BE2C (cell line): ENCODE measurements around the gene SHF.

Source experiments
- DNase-seq: peaks from one replicate; pipeline ENCODE4 v3.0.0-alpha.2; 2020
- H3K27me3 ChIP-seq: fragments of 250-450 bp; sonication (Bioruptor Pico); 2 replicates; pipeline ENCODE4 v1.5.1; 2020; ENCODE audit warnings: mild to moderate bottlenecking
- H3K36me3 ChIP-seq: fragments of 250-450 bp; sonication (Bioruptor Pico); 2 replicates; pipeline ENCODE4 v1.5.1; 2020; ENCODE audit warnings: mild to moderate bottlenecking
- H3K4me1 ChIP-seq: fragments of 250-450 bp; sonication (Bioruptor Pico); 2 replicates; pipeline ENCODE4 v1.5.1; 2020
- H3K4me3 ChIP-seq: 2 replicates; pipeline ENCODE4 v1.5.1; 2011; ENCODE audit warnings: low read depth, low read length
- H3K9me3 ChIP-seq: fragments of 250-450 bp; sonication (Bioruptor Pico); 2 replicates; pipeline ENCODE4 v1.5.1; 2020
- TF ChIP-seq, protein P1 (sequence below): IDR thresholded peaks from 2 replicates; pipeline ENCODE4 v1.5.1; 2012; ENCODE audit warnings: mild to moderate bottlenecking, low read depth, low read length

The SHF gene

DNA sequence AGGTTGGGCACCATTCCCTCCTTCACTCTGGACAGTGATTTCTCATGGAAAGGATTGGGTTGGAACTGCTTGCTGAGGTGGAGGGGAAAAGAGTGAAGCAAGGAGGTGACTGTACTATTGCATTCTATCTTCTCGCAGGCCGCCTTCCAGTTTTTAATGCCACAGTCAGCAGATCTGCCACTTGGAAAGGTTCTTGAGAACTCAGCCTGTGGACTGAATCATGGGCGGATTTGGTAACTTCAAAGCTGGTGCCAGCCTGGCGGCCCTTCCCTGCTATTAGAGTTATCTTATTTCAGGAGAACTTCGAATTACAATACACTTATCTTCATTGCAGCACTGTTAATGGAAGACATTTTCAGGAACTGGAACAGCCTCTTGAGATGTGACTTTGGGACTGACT lies 41.2 kb upstream of the SHF start:
- H3K27me3 ChIP-seq: peaks cover 6% of the 10 kb centered on the region; the same call in 1 of the 2 replicates
- no peak for DNase-seq

GRCh38 chr15:45225506-45226273 lies 37.9 kb upstream of the SHF start:
- TF ChIP-seq, protein P1, sequence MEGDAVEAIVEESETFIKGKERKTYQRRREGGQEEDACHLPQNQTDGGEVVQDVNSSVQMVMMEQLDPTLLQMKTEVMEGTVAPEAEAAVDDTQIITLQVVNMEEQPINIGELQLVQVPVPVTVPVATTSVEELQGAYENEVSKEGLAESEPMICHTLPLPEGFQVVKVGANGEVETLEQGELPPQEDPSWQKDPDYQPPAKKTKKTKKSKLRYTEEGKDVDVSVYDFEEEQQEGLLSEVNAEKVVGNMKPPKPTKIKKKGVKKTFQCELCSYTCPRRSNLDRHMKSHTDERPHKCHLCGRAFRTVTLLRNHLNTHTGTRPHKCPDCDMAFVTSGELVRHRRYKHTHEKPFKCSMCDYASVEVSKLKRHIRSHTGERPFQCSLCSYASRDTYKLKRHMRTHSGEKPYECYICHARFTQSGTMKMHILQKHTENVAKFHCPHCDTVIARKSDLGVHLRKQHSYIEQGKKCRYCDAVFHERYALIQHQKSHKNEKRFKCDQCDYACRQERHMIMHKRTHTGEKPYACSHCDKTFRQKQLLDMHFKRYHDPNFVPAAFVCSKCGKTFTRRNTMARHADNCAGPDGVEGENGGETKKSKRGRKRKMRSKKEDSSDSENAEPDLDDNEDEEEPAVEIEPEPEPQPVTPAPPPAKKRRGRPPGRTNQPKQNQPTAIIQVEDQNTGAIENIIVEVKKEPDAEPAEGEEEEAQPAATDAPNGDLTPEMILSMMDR: 0 out of 2 replicates have a peak, but pooled peaks have one; percentile 9
- Histone ChIP-seq H3K4me1 (no peaks in the 10 kb centered on the region), H3K27me3 (peaks cover 10% of the 10 kb centered on the region), H3K36me3 (no peaks in the 10 kb centered on the region), H3K9me3 (no peaks in the 10 kb centered on the region), H3K4me3 (no peak overlapping the region)
- no peak for DNase-seq

More for the DNA sequence above, 41.2 kb upstream of the SHF start:
- Histone ChIP-seq H3K4me1 (no peaks in the 10 kb centered on the region), H3K9me3 (0 out of 2 replicates have a peak, but pooled peaks cover 4% of the 10 kb centered on the region), H3K36me3 (no peaks in the 10 kb centered on the region), H3K4me3 (no peak overlapping the region)
- TF ChIP-seq, protein P1: no peak

DNA sequence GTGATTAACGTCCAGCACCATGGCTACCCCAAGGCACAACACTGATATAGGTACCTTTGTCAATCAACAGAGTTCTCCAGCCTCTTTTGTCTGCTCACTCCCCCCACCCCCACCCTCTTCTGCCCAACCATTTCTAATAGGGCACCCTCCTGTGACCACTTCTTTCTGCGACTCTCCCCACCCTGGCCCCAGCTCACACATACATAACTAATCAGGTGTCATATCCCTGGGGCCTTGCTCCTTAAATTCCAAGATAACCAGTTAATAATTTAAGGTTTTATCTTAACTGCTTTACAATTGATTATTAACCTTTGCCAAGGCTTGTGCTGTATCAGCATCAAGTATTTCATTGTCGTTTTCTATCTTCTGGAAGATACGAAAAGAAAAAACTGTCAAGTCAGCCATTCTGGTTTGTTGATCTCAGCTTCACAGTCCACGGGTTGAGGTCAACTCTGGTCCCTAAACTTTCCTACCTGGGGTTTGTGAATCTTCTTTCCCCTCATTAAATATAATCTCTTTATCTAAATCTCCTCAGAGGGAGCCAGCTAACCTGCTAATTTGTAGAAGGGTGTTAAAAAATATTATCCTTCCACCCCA lies 37.0 kb upstream of the SHF start:
- TF ChIP-seq, protein P1: no peak
- H3K9me3 ChIP-seq: no peaks in the 10 kb centered on the region
- H3K27me3 ChIP-seq: peaks cover 10% of the 10 kb centered on the region
- no peaks in the 10 kb centered on the region for H3K36me3 ChIP-seq
- H3K4me1 ChIP-seq: no peaks in the 10 kb centered on the region
- H3K4me3 ChIP-seq: no peak overlapping the region
- DNase-seq: no peak

DNA sequence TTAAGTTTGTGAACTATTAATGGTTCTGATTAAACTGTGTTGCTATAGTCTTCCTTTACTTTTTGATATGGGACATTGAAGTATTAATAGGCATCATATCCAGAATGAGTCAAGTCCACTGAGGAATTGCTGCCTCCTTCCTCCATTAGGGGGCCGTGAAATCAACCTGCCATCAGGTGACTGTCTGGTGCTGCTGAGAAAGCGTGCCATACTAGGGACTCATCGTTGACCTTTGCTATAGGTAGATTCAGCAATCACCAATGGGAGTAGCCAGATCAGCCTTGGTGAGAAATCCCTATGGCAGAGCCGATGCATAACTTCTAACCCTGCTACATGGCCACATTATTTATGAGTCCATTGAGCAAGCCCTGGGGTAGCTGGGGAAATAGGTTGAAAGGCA lies 34.2 kb upstream of the SHF start:
- Histone ChIP-seq H3K4me1 (no peaks in the 10 kb centered on the region), H3K4me3 (no peak overlapping the region), H3K36me3 (no peaks in the 10 kb centered on the region), H3K27me3 (peaks cover 7% of the 10 kb centered on the region), H3K9me3 (no peaks in the 10 kb centered on the region)
- DNase-seq: no peak
- TF ChIP-seq, protein P1: peak; percentile 13; the same call in 1 of the 2 replicates

DNA sequence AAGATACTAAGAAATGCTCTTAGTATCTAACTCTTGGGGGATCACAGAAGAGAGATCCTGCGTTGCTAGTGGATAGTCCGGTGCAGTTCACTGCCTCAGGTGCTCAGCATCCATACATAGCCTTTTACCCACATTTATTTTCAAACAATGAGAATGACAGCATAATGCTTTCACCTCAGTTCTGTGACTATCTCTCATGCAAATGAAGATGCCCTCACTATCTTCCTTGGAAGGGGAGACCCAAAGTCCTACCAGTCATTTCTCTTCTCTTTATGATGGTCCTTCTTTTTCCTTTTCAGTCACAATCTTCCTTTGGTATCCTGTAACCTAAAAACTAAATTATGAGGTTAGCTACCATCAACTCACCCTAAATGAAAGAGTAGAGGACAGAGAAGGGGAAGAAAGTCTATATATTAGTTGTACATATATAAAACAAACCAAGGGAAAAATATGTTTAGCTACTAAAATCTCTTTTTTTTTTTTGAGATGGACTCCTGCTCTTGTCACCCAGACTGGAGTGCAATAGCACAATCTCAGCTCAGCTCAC lies 33.4 kb upstream of the SHF start:
- H3K27me3 ChIP-seq: peaks cover 7% of the 10 kb centered on the region

More for the DNA sequence above, 33.4 kb upstream of the SHF start:
- no peak overlapping the region for H3K4me3 ChIP-seq
- no peaks in the 10 kb centered on the region for H3K9me3 ChIP-seq
- TF ChIP-seq, protein P1: no peak
- no peaks in the 10 kb centered on the region for H3K4me1 ChIP-seq
- no peak for DNase-seq
- H3K36me3 ChIP-seq: no peaks in the 10 kb centered on the region
